ENCODE results near the gene TRRAP. TPM values are rescaled to one million over a fixed set of nuclear protein-coding genes. Genes with fewer than 3 reads are reported as not detected.

Gene TRRAP
- total and polyA plus RNA-seq, 7 donors = 2.4 to 35.5 (median 18.9) TPM

GRCh38 chr7:98909487-98909886 lies 31.2 kb downstream of the TRRAP start:
- DNase-seq = no peak
- H3K27ac ChIP-seq = no peak overlapping the region
- no peaks in the 10 kb centered on the region for H3K9me3 ChIP-seq
- H3K36me3 ChIP-seq = peaks cover 14 to 98% (median 72%) of the 10 kb centered on the region in 4 donors
- no peak for TF ChIP-seq POLR2A (IDR thresholded peaks at IDR 0.05)
- no peak for TF ChIP-seq EP300 (IDR thresholded peaks at IDR 0.05)
- no peak for TF ChIP-seq POLR2AphosphoS5 (IDR thresholded peaks at IDR 0.05)
- TF ChIP-seq, protein P1, sequence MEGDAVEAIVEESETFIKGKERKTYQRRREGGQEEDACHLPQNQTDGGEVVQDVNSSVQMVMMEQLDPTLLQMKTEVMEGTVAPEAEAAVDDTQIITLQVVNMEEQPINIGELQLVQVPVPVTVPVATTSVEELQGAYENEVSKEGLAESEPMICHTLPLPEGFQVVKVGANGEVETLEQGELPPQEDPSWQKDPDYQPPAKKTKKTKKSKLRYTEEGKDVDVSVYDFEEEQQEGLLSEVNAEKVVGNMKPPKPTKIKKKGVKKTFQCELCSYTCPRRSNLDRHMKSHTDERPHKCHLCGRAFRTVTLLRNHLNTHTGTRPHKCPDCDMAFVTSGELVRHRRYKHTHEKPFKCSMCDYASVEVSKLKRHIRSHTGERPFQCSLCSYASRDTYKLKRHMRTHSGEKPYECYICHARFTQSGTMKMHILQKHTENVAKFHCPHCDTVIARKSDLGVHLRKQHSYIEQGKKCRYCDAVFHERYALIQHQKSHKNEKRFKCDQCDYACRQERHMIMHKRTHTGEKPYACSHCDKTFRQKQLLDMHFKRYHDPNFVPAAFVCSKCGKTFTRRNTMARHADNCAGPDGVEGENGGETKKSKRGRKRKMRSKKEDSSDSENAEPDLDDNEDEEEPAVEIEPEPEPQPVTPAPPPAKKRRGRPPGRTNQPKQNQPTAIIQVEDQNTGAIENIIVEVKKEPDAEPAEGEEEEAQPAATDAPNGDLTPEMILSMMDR (IDR thresholded peaks at IDR 0.05) = no peak
- intact Hi-C loops (cut with DNase I) = no loop called here
- no peaks in the 10 kb centered on the region for H3K4me1 ChIP-seq
- 92 to 94% methylated on average over 8 of the region's 8 CpGs for WGBS, 2 donors
- H3K4me3 ChIP-seq = no peak overlapping the region
- no peaks in the 10 kb centered on the region for H3K27me3 ChIP-seq

DNA sequence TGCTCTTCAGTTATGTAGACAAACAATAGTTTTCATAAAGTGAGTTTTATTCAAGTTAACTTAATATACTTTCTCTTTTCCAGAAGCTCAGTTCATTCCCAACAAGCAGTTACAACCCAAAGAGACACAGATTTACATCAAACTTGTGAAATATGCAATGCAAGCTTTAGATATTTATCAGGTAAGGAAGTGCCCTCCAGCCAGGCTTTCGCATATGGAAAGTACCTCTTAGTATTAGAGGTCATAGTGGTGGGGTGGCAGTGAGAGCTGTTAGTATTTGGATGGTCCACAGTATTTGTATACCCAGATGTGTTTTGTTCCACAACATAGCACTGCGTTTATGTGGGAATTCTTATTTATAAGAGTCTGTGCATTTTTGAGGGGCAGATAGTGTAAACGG lies 32.1 kb downstream of the TRRAP start:
- intact Hi-C loops (cut with DNase I) = no loop called here
- H3K4me1 ChIP-seq = no peaks in the 10 kb centered on the region
- H3K27ac ChIP-seq = no peak overlapping the region
- H3K9me3 ChIP-seq = no peaks in the 10 kb centered on the region
- no peaks in the 10 kb centered on the region for H3K27me3 ChIP-seq
- 91 to 93% methylated on average over 3 of the region's 3 CpGs for WGBS, 2 donors
- H3K4me3 ChIP-seq = no peak overlapping the region
- DNase-seq = no peak
- TF ChIP-seq POLR2A (IDR thresholded peaks at IDR 0.05) (no peak), EP300 (IDR thresholded peaks at IDR 0.05) (no peak), POLR2AphosphoS5 (IDR thresholded peaks at IDR 0.05) (no peak)
- TF ChIP-seq, protein P1 (IDR thresholded peaks at IDR 0.05) = no peak
- H3K36me3 ChIP-seq = peaks cover 8 to 96% (median 68%) of the 10 kb centered on the region in 4 donors

DNA sequence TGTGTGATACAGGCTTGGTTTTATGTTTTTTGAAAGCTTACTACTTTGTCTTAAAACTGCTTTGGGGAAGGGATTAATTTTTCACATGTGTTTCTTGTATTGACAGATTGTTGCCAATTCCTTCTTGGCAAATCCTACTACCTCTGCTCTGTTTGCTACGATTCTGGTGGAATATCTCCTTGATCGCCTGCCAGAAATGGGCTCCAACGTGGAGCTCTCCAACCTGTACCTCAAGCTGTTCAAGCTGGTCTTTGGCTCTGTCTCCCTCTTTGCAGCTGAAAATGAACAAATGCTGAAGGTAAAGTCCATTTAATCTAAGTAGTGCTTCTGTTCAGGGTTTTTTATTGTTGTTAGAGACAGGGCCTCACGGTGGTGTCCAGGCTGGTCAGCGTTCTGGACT lies 33.6 kb downstream of the TRRAP start:
- H3K27me3 ChIP-seq = no peaks in the 10 kb centered on the region
- H3K36me3 ChIP-seq = peaks cover 11 to 96% (median 71%) of the 10 kb centered on the region in 4 donors
- no peak for DNase-seq
- H3K9me3 ChIP-seq = no peaks in the 10 kb centered on the region
- H3K4me3 ChIP-seq = no peak overlapping the region
- H3K27ac ChIP-seq = no peak overlapping the region
- intact Hi-C loops (cut with DNase I) = no loop called here
- WGBS, 2 donors = 87 to 91% methylated on average over 5 of the region's 5 CpGs
- TF ChIP-seq POLR2A (IDR thresholded peaks at IDR 0.05) (no peak), POLR2AphosphoS5 (IDR thresholded peaks at IDR 0.05) (no peak), EP300 (IDR thresholded peaks at IDR 0.05) (no peak)
- TF ChIP-seq, protein P1 (IDR thresholded peaks at IDR 0.05) = no peak
- H3K4me1 ChIP-seq = no peaks in the 10 kb centered on the region

DNA sequence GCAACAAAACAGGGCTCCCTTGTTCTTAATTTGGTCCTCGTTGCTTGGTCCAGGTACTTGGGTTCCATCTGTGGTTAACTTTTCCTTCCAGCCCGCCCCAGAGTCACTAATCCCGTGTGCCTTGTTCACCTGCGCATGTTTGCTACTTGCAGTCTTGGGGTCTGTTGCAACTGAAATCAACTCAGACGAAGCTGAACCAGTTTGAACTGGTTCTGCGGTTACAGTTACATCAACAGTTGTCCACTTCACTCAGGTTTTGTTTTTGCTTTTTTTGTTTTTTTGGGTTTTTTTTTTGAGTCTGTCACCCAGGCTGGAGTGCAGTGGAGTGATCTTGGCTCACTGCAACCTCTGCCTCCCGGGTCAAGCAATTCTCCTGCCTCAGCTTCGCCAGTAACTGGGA lies 34.7 kb downstream of the TRRAP start:
- no peak for DNase-seq
- H3K4me3 ChIP-seq = no peak overlapping the region
- no peaks in the 10 kb centered on the region for H3K27me3 ChIP-seq
- H3K4me1 ChIP-seq = no peaks in the 10 kb centered on the region
- 92 to 94% methylated on average over 8 of the region's 8 CpGs for WGBS, 2 donors
- intact Hi-C loops (cut with DNase I) = no loop called here
- H3K36me3 ChIP-seq = peaks cover 9 to 96% (median 69%) of the 10 kb centered on the region in 4 donors
- no peak overlapping the region for H3K27ac ChIP-seq
- H3K9me3 ChIP-seq = no peaks in the 10 kb centered on the region
- TF ChIP-seq, protein P1 (IDR thresholded peaks at IDR 0.05) = no peak
- no peak for TF ChIP-seq POLR2AphosphoS5 (IDR thresholded peaks at IDR 0.05)
- TF ChIP-seq EP300 (IDR thresholded peaks at IDR 0.05) = no peak
- TF ChIP-seq POLR2A (IDR thresholded peaks at IDR 0.05) = no peak

GRCh38 chr7:98913612-98914011 lies 35.3 kb downstream of the TRRAP start:
- TF ChIP-seq EP300 (IDR thresholded peaks at IDR 0.05) (no peak), POLR2AphosphoS5 (IDR thresholded peaks at IDR 0.05) (no peak), POLR2A (IDR thresholded peaks at IDR 0.05) (no peak)
- TF ChIP-seq, protein P1 (IDR thresholded peaks at IDR 0.05) = no peak
- H3K4me3 ChIP-seq = no peak overlapping the region
- DNase-seq = no peak
- intact Hi-C loops (cut with DNase I) = no loop called here
- H3K27me3 ChIP-seq = no peaks in the 10 kb centered on the region
- no peak overlapping the region for H3K27ac ChIP-seq
- no peaks in the 10 kb centered on the region for H3K4me1 ChIP-seq
- H3K9me3 ChIP-seq = no peaks in the 10 kb centered on the region
- peaks cover 10 to 96% (median 69%) of the 10 kb centered on the region in 4 donors for H3K36me3 ChIP-seq
